T1000 (cell line): ENCODE results near the gene GLDN.
"Not testable (repeated sequence)": the region's sequence is repeated elsewhere in the genome, so short reads cannot be mapped to it uniquely, and the experiment has no call there.

Experiments
- DNase-seq: peaks from one replicate; lab custom pipeline; 2025; ENCODE audit warnings: mixed read lengths; lab: John Stamatoyannopoulos, UW

The GLDN gene

GRCh38 chr15:51446029-51446744 is 104.7 kb downstream of the GLDN start:
- DNase-seq: not testable (repeated sequence)

GRCh38 chr15:51447855-51448621 is 106.6 kb downstream of the GLDN start:
- DNase-seq: no peak

- DNase-seq: no peak
These were observed 107.4 kb downstream of the GLDN start for GRCh38 chr15:51448622-51449399.

- DNase-seq: no peak
These were observed 108.5 kb downstream of the GLDN start for GRCh38 chr15:51450001-51450400.
